HEK293 (cell line): ENCODE data around the gene LPIN3.
"Not testable (repeated sequence)": the region's sequence is repeated elsewhere in the genome, so short reads cannot be mapped to it uniquely, and the experiment has no call there.

ENCODE experiments used
- CTCF ChIA-PET: fragments of 350-600 bp; formaldehyde crosslinking; extraction: SDS; loops from one replicate; lab custom pipeline; 2021; ENCODE audit warnings: antibody characterized with exemption; lab: Yijun Ruan, JAX
- POLR2A ChIA-PET: fragments of 300-600 bp; formaldehyde crosslinking; extraction: SDS; loops from one replicate; lab custom pipeline; 2020; ENCODE audit warnings: antibody characterized with exemption, inconsistent platforms; lab: Yijun Ruan, JAX
- H3K27ac ChIP-seq: fragments of 200-500 bp; sonication (Bioruptor generic); 2 replicates; pipeline ENCODE4 v1.5.1; 2014; ENCODE audit warnings: low read depth, low read length, control low read depth, inconsistent platforms; ENCODE audit errors: extremely low read depth
- H3K36me3 ChIP-seq, 2 experiments: fragments of 200-500 bp in 1 of 2; sonication (Bioruptor generic) in 1 of 2; 1 replicate in 1 of 2; 2 replicates in 1 of 2; pipeline ENCODE4 v1.5.1; 2014 to 2017; ENCODE audit warnings: inconsistent platforms in 2 of 2, low read length in 2 of 2; ENCODE audit not compliant: control insufficient read depth in 2 of 2, insufficient read depth in 1 of 2
- H3K4me1 ChIP-seq: fragments of 200-500 bp; sonication (Bioruptor generic); 2 replicates; pipeline ENCODE4 v1.5.1; 2014; ENCODE audit warnings: mild to moderate bottlenecking, low read length, inconsistent platforms; ENCODE audit not compliant: control insufficient read depth, insufficient read depth
- H3K4me3 ChIP-seq: 2 replicates; pipeline ENCODE4 v1.5.1; 2011; ENCODE audit warnings: low read depth, mild to moderate bottlenecking, control low read depth, low read length, moderate library complexity
- H3K9me3 ChIP-seq: fragments of 200-500 bp; sonication (Bioruptor generic); 2 replicates; pipeline ENCODE4 v1.5.1; 2014; ENCODE audit warnings: low read depth, low read length, inconsistent platforms; ENCODE audit not compliant: control insufficient read depth, insufficient read depth
- OSR2 ChIP-seq: fragments of 450-650 bp; formaldehyde crosslinking; IDR thresholded peaks from 2 replicates; pipeline ENCODE4 v1.5.1; 2016; ENCODE audit warnings: missing biosample characterization, missing genetic modification characterization
- PRDM1 ChIP-seq: fragments of 450-650 bp; formaldehyde crosslinking; IDR thresholded peaks from 2 replicates; pipeline ENCODE4; 2016; ENCODE audit warnings: missing biosample characterization, missing genetic modification characterization
- PRDM10 ChIP-seq: fragments of 450-650 bp; formaldehyde crosslinking; IDR thresholded peaks from 2 replicates; pipeline ENCODE4 v1.5.1; 2016; ENCODE audit warnings: missing biosample characterization, missing genetic modification characterization
- SCRT1 ChIP-seq: fragments of 450-650 bp; formaldehyde crosslinking; IDR thresholded peaks from 2 replicates; pipeline ENCODE4 v1.5.1; 2016; ENCODE audit warnings: missing biosample characterization, missing genetic modification characterization, borderline replicate concordance
- YY1 ChIP-seq: fragments of 450-650 bp; formaldehyde crosslinking; IDR thresholded peaks from 2 replicates; pipeline ENCODE4 v1.5.1; 2018; ENCODE audit warnings: missing biosample characterization, missing genetic modification characterization
- ZBTB20 ChIP-seq: fragments of 450-650 bp; formaldehyde crosslinking; IDR thresholded peaks from 2 replicates; pipeline ENCODE4 v1.5.1; 2016; ENCODE audit warnings: missing biosample characterization, missing genetic modification characterization
- ZBTB48 ChIP-seq: fragments of 450-650 bp; formaldehyde crosslinking; IDR thresholded peaks from 2 replicates; pipeline ENCODE4 v1.5.1; 2016; ENCODE audit warnings: missing biosample characterization, missing genetic modification characterization
- ZBTB7A ChIP-seq: fragments of 450-650 bp; formaldehyde crosslinking; IDR thresholded peaks from 2 replicates; pipeline ENCODE4 v1.5.1; 2016; ENCODE audit warnings: low read depth, missing biosample characterization, missing genetic modification characterization
- ZNF24 ChIP-seq: fragments of 450-650 bp; formaldehyde crosslinking; IDR thresholded peaks from 2 replicates; pipeline ENCODE4 v1.5.1; 2016; ENCODE audit warnings: missing biosample characterization, missing genetic modification characterization
- ZNF341 ChIP-seq: fragments of 450-650 bp; formaldehyde crosslinking; IDR thresholded peaks from 2 replicates; pipeline ENCODE4; 2016; ENCODE audit warnings: low read depth, missing biosample characterization, missing genetic modification characterization
- ZNF350 ChIP-seq: fragments of 450-650 bp; formaldehyde crosslinking; IDR thresholded peaks from 2 replicates; pipeline ENCODE4 v1.5.0; 2017; ENCODE audit warnings: missing biosample characterization, mild to moderate bottlenecking, missing genetic modification characterization
- ZNF366 ChIP-seq: fragments of 450-650 bp; formaldehyde crosslinking; conservative IDR thresholded peaks from 2 replicates; pipeline ENCODE4 v1.5.1; 2016; ENCODE audit warnings: missing biosample characterization, missing genetic modification characterization
- ZNF473 ChIP-seq: fragments of 450-650 bp; formaldehyde crosslinking; IDR thresholded peaks from 2 replicates; pipeline ENCODE4 v1.5.1; 2017; ENCODE audit warnings: missing biosample characterization, missing genetic modification characterization
- ZNF558 ChIP-seq: fragments of 450-650 bp; formaldehyde crosslinking; IDR thresholded peaks from 2 replicates; pipeline ENCODE4 v1.5.1; 2016; ENCODE audit warnings: missing biosample characterization, missing genetic modification characterization

LPIN3 gene

GRCh38 chr20:41308290-41308711 is 32.3 kb upstream of the LPIN3 start:
- no peaks in the 10 kb centered on the region for H3K9me3 ChIP-seq
- TF ChIP-seq ZBTB48 (tag by site-specific recombination) (no peak), ZNF350 (tag by site-specific recombination) (no peak), ZNF341 (tag by site-specific recombination) (0 out of 2 replicates have a peak, but pooled peaks have one; percentile 10), OSR2 (tag by site-specific recombination) (no peak)
- H3K36me3 ChIP-seq: peaks cover 0 to 5% of the 10 kb centered on the region in 2 experiments; a peak in 1 of 3 replicates
- ChIA-PET CTCF (interaction anchor here (0.6 to 2.2 kb wide), 2 partner anchors 32 to 46 kb away, joined by 5 to 8 read pairs; partner anchors contain the start of gene LPIN3), POLR2A (no interaction called here)
- no peak overlapping the region for H3K4me3 ChIP-seq
- H3K27ac ChIP-seq: no peak overlapping the region
- no peaks in the 10 kb centered on the region for H3K4me1 ChIP-seq

DNA sequence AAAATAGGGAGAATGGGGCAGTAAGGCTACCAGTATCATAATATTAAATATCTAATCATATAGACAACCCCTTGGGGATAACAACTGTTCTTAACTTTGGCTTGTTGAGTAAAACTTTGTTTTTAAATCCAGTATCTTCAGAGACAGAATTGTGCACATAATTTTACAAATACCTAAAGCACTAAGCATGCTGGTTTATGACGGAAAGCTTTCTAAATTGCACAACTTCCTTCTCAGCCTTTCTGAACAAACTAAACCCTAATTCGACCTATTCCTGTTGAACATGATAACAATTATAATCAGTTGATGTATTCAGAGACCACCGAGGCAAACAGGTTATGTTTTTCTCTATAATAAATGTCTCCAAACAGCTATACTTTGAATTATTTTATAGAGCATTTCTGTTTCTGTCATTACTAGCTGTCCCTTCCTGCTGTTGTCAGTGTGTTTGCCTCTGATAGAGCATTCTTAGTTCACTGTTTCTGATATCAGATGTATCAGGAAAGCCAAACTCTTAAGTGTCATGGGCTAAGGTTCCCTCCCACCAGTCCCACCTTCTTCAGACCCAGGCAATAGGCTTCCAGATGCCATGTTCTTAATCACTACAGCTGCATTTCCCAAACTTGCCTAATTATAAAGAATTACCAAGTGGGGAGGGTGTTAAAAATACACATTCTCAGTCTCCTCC is 31.8 kb upstream of the LPIN3 start:
- CTCF ChIA-PET: interaction anchor here (0.6 to 2.2 kb wide), 3 partner anchors 10 to 46 kb away, joined by 3 to 8 read pairs (median 5); partner anchors contain the start of gene LPIN3

GRCh38 chr20:41309817-41310216 is 30.8 kb upstream of the LPIN3 start:
- Histone ChIP-seq H3K27ac (no peak overlapping the region), H3K36me3 (peaks cover 0 to 5% of the 10 kb centered on the region in 2 experiments; a peak in 1 of 3 replicates), H3K4me3 (no peak overlapping the region), H3K9me3 (no peaks in the 10 kb centered on the region), H3K4me1 (peaks cover 5% of the 10 kb centered on the region)
- CTCF ChIA-PET: interaction anchor here (1.0 to 2.2 kb wide), 2 partner anchors 10 to 30 kb away, joined by 3 to 8 read pairs; partner anchors contain the start of gene LPIN3
- TF ChIP-seq ZNF366 (tag by site-specific recombination) (no peak), PRDM10 (peak; percentile 71), ZBTB20 (tag by site-specific recombination) (peak; percentile 25; the same call in 1 of the 2 replicates)
- POLR2A ChIA-PET: no interaction called here

More for the DNA sequence above, 31.8 kb upstream of the LPIN3 start:
- Histone ChIP-seq H3K27ac (no peak overlapping the region), H3K36me3 (peaks cover 0 to 5% of the 10 kb centered on the region in 2 experiments; a peak in 1 of 3 replicates), H3K9me3 (no peaks in the 10 kb centered on the region), H3K4me1 (no peaks in the 10 kb centered on the region), H3K4me3 (no peak overlapping the region)
- TF ChIP-seq SCRT1: no peak
- no peak for TF ChIP-seq ZNF558
- no peak for TF ChIP-seq YY1 (tag by site-specific recombination)
- TF ChIP-seq ZNF24: no peak
- TF ChIP-seq ZBTB7A (tag by site-specific recombination): no peak
- 0 out of 2 replicates have a peak, but pooled peaks have one; percentile 19 for TF ChIP-seq PRDM1 (tag by site-specific recombination)
- TF ChIP-seq ZBTB20 (tag by site-specific recombination): 0 out of 2 replicates have a peak, but pooled peaks have one; percentile 15
- no peak for TF ChIP-seq ZNF473 (tag by site-specific recombination)
- POLR2A ChIA-PET: no interaction called here

GRCh38 chr20:41312009-41312408 is 28.6 kb upstream of the LPIN3 start:
- H3K4me3 ChIP-seq, POLR2A ChIA-PET, H3K36me3 ChIP-seq, H3K4me1 ChIP-seq, H3K27ac ChIP-seq, H3K9me3 ChIP-seq: not testable (repeated sequence)
- CTCF ChIA-PET: interaction anchor here (1.0 to 2.3 kb wide), 4 partner anchors 11 to 177 kb away, joined by 3 to 7 read pairs (median 4); partner anchors contain the start of gene LPIN3
